Measurements from ENCODE around the gene CCL5.

GRCh38 chr17:35843698-35844097, 36.5 kb downstream of the CCL5 start:
- TF ChIP-seq, protein P1, sequence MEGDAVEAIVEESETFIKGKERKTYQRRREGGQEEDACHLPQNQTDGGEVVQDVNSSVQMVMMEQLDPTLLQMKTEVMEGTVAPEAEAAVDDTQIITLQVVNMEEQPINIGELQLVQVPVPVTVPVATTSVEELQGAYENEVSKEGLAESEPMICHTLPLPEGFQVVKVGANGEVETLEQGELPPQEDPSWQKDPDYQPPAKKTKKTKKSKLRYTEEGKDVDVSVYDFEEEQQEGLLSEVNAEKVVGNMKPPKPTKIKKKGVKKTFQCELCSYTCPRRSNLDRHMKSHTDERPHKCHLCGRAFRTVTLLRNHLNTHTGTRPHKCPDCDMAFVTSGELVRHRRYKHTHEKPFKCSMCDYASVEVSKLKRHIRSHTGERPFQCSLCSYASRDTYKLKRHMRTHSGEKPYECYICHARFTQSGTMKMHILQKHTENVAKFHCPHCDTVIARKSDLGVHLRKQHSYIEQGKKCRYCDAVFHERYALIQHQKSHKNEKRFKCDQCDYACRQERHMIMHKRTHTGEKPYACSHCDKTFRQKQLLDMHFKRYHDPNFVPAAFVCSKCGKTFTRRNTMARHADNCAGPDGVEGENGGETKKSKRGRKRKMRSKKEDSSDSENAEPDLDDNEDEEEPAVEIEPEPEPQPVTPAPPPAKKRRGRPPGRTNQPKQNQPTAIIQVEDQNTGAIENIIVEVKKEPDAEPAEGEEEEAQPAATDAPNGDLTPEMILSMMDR (IDR thresholded peaks at IDR 0.05; ENCODE audit: poor library complexity, severe bottlenecking), result no peak
- no peak for TF ChIP-seq SMC3 (conservative IDR thresholded peaks at IDR 0.05; ENCODE audit: poor library complexity)
- TF ChIP-seq EZH2 (IDR thresholded peaks at IDR 0.05; ENCODE audit: borderline replicate concordance, insufficient read depth, low read length, poor library complexity, severe bottlenecking), result no peak
- TF ChIP-seq REST (IDR thresholded peaks at IDR 0.05; ENCODE audit: borderline replicate concordance), result no peak
- no peak for TF ChIP-seq MXI1 (conservative IDR thresholded peaks at IDR 0.05; ENCODE audit: poor library complexity, severe bottlenecking)
